ENCODE measurements around the gene MAPK11.

GRCh38 chr22:50224071-50224470 is 46.1 kb downstream of the MAPK11 start:
- no peak for TF ChIP-seq EZH2 (IDR thresholded peaks at IDR 0.05)
- no peak for TF ChIP-seq POLR2AphosphoS5 (IDR thresholded peaks at IDR 0.05; ENCODE audit: borderline replicate concordance, low read depth, low read length)
